NCI-H187 (cell line): ENCODE data around the gene RPEL1.
"Not testable (repeated sequence)": the region's sequence is repeated elsewhere in the genome, so short reads cannot be mapped to it uniquely, and the experiment has no call there.

Experiments
- DNase-seq, 2 experiments: peaks; one replicate each; lab custom pipeline; 2025; lab: John Stamatoyannopoulos, UW

Gene RPEL1

DNA sequence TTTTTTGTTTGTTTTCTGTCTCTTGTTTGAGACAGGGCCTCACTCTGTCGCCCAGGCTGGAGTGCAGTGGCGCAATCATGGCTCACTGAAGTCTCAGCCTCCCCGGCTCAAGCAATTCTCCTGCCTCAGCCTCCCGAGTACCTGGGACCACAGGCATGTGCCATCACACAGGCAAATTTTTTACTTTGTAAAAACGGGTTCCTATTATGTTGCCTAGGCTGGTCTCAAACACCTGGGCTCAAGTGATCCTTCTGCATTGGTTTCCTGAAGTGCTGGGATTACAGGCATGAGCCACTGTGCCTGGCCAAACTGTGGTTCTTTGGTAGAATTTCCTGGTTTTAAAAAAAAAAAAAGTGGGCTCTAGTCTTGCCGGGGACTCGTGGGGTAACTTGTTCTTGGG, at the start of gene RPEL1:
TSS of gene RPEL1 (plus strand) at position 301 of the 400 bp plus-strand sequence. CDS start 110 bp downstream, outside the sequence.
- DNase-seq, result not testable (repeated sequence)

DNA sequence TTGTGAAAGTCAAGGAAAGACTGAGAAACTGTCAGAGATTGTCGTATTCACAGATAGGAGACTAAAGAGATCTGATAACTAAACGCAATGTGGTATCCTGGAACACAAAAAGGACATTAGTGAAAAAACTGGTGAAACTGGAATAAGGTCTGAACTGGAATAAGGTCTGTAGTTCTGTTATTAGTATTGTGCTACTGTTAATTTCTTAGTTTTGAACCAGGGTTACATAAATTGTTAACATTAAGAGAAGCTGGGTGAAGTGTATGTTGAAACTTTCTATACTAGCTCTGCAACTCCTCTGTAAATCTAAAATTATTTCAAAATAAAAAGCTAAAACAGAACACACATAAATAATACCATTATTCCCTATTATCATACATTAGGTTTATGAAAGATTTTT, 49.2 kb upstream of the RPEL1 start:
- DNase-seq, result no peak

DNA sequence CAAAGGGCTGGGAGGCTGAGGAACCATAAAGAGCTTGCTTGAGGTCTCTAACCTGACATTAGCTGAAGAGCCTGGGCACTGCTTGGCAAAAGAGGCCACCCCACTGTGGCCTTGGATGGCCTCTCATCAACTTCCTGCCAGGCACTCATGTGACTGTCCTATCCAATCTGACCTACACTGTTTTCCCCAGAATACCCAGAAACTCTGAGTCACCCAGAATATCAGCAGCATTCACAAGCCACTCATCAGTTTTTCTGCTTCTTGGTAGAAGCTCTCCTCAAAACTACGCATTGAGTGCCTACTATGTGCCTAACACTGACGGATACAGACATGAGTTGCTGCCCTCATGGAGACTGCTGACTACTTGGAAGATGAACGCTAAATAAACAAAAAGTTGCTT, 48.5 kb upstream of the RPEL1 start:
- DNase-seq, result no peak

DNA sequence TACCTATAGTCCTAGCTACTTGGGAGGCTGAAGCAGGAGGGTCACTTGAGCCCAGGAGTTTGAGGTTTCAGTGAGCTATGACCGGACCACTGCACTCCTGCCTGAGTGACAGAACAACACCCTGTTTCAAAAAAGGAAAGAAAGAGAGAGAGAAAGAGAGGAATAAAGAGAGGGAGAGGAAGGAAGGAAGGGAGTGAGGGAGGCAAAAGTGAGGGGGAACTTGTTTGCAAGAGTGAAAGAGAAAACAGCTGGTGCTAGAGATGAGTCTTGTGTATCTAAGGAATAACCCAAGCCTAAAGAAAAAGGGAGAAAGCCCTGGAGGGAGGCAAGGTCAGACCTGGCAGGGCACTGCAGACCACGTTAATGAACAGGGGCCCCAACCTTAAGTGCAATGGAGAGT, 47.8 kb upstream of the RPEL1 start:
- no peak for DNase-seq

DNA sequence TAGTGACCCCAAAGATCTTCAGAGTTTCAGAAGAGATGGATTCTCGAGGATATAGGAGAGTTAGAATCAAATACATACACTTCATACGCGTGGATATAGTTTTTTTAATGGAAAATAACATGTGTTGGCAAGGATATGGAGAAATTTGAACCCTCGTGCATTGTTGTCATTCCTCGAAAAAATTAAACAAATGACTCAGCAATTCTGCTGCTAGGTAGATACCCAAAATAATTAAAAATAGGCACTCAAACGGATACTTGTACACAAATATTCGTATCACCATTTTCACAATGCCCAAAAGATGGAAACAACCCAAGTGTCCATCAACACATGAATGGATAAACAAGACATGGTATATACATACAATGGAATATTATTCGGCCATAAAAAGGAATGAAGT, 47.0 kb upstream of the RPEL1 start:
- DNase-seq, result no peak

DNA sequence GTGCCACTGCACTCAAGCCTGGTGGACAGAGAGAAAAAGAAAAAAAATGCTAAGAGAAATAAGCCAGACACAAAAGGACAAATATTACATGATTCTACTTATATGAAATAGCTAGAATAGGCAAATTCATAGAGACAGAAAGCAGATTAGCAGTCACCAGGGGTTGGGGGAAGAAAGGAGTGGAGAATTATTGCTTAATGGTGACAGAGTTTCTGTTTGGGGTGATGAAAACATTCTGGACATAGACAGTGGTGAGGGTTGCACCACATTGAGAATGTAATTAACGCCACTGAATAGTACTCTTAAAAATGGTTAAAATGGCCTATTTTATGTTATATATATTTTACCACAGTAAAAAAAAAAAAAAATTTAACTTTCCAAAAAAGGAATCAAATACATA, 46.2 kb upstream of the RPEL1 start:
- DNase-seq, result no peak

DNA sequence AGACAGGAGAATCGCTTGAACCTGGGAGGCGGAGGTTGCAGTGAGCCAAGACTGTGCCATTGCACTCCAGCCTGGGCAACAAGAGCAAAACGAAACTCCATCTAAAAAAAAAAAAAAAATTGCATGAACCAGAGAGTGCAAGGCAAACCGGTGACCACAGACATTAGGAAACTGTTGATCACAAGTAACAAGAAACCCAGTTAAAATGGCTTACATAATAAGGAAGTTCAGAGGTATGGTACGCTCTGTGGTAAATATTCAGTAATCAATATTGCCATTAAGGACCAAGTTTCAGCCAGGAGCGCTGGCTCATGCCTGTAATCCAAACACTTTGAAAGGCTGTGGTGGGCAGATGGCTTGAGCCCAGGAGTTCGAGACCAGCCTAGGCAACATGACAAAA, 43.4 kb upstream of the RPEL1 start:
- DNase-seq, result no peak

DNA sequence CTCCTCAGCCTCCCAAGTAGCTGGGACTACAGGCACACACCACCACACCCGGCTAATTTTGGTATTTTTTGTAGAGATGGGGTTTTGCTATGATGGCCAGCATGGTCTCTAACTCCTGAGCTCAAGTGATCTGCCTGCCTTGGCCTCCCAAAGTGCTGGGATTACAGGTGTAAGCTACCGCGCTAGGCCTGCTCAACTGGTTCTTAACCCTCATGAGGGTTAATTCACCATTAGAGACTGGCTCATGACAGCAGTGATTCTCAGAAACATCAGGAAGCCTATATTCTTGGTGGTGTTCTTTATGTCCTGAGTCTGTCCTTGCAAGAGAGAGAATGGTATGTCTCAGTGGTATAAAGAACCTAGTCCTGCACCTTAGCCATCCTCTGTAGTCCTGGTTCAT, 42.2 kb upstream of the RPEL1 start:
- DNase-seq, result no peak

DNA sequence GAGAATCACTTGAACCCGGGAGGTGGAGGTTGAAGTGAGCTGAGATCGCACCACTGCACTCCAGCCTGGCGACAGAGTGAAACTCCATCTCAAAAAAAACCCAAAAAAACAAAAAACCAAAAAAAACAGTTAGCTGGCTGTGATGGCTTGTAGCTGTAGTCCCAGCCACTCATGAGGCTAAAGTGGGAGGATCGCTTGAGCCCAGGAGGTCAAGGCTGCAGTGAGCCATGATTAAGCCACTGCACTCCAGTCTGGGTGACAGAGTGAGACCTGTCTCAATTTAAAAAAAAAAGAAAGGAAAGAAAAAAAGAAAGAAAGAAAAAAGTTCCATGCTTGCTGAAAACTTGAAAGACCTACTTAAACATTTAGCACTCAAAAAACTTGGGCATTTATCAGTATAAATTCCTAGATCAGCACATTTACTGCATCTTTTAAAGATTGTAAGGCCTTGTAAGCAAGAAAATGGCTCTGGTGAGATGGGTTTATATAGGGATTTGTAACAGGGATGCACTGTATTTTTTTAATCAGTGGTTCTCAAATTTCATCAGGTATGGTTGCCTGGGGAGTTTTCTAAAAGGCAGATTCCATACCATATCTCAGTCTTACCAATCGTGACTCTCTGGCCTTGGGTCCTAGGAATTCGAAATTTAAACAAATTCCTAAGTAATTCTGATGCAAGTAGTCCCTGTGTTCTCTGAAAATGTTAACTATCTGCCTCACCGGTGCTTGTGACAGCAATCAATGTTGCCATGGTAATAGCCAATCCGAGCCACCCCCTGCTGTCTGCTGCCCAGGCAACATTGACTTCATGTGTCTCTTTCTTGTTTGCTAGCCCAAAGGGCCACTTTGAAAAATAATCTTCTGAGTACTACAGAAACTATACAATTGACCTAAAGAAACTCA, 41.1 kb upstream of the RPEL1 start:
- DNase-seq, result no peak

DNA sequence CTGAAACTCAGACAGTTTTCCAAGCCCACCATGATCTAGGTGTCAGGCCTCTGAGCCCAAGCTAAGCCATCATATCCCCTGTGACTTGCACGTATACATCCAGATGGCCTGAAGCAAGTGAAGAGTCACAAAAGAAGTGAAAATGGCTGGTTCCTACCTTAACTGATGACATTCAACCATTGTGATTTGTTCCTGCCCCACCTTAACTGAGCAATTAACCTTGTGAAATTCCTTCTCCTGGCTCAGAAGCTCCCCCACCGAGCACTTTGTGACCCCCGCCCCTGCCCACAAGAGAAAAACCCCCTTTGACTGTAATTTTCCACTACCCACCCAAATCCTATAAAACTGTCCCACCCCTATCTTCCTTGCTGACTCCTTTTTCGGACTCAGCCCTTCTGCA, 40.3 kb upstream of the RPEL1 start:
- DNase-seq, result not testable (repeated sequence)

DNA sequence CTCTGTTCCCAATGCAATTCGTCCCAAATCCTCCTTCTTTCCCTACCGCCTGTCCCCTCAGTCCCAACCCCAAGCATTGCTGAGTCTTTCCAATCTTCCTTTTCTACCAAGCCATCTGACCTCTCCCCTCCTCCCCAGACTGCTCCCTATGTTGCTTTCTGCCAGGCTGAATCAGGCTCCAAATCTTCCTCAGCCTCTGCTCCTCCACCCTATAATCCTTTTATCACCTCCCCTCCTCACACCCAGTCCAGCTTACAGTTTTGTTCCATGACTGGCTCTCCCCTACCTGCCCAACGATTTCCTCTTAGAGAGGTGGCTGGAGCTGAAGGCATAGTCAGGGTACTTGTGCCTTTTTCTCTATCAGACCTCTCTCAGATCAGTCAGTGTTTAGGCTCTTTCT, 39.0 kb upstream of the RPEL1 start:
- not testable (repeated sequence) for DNase-seq

DNA sequence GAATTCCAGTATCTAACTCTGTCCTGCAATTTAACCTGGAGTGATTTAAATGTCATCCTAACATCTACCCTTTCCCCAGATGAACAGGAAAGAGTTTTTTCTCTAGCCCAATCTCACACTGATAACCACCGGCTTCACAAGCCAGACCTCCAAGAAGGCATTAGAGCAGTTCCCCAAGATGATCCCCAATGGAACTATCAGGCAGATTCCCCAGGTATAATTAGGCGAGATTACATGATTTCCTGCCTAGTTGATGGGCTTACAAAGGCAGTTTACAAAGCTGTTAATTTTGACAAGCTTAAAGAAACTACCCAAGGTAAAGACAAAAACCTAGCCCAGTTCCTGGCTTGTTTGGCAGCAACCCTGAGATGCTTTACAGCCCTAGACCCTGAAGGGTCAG, 38.5 kb upstream of the RPEL1 start:
- no peak for DNase-seq

DNA sequence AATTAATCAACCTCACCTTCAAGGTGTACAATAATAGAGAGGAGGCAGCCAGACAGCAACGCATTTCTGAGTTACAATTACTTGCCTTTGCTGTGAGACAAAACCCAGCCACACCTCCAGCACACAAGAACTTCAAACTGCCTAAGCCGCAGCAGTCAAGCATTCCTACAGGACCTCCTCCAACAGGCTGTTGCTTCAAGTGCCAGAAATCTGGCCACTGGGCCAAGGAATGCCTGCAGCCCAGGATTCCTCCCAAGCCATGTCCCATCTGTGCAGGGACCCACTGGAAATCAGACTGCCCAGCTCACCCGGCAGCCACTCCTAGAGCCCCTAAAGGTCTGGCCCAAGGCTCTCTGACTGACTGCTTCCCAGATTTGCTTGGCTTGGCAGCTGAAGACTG, 38.0 kb upstream of the RPEL1 start:
- DNase-seq, result not testable (repeated sequence)

DNA sequence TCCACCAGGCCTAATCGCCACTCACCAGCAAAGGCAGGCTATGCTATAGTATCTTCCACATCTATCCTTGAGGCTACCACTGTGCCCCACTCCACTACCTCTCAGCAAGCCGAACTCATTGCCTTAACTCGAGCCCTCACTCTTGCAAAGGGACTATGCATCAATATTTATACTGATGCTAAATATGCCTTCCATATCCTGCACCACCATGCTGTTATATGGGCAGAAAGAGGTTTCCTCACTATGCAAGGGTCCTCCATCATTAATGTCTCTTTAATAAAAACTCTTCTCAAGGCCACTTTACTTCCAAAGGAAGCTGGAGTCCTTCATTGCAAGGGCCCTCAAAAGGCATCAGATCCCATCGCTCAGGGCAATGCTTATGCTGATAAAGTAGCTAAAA, 35.4 kb upstream of the RPEL1 start:
- DNase-seq, result not testable (repeated sequence)

DNA sequence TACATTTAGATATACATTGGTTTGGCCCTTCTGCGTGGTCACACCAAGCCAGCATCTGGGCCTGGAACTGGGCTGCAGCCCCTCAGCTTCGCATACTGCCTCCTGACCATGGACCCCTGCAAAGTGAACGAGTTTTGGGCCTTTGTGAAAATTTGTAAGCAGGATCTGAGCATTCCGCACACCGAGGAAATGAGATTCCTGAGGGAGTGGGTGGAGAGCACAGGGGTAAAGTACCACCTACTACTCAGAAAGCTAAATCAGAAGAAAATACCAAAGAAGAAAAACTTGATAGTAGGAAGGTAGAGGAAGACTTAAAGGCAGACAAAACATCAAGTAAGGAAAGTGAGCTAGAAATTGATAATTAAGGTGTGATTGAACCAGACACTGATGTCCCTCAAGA, 30.1 kb upstream of the RPEL1 start:
- no peak for DNase-seq

DNA sequence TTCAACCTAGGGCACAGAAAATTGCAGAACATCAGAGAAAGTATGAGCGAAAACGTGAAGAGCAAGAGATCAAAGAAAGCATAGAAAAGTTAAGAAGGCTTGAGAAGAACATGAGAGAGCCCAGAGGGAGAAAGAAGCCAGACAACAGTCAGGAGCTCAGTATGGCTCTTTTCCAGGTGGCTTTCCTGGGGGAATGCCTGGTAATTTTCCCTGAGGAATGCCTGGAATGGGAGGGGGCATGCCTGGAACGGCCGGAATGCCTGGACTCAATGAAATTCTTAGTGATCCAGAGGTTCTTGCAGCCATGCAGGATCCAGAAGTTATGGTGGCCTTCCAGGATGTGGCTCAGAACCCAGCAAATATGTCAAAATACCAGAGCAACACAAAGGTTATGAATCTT, 29.3 kb upstream of the RPEL1 start:
- DNase-seq, result not testable (repeated sequence)

DNA sequence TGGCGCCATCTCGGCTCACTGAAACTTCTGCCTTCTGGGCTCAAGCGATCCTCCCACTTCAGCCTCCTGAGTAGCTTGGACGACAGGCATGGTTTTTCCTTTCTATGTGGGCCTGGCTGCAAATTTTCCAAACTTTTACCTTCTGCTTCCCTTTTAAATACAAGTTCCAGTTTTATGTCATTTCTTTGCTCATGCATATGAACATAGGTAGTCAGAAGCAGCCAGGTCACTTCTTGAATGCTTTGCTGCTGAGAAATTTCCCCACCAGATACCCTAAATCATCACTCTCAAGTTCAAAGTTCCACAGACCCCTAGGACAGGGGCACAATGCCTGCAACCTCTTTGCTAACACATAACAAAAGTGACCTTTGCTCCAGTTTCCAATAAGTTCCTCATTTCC, 21.6 kb upstream of the RPEL1 start:
- no peak for DNase-seq

DNA sequence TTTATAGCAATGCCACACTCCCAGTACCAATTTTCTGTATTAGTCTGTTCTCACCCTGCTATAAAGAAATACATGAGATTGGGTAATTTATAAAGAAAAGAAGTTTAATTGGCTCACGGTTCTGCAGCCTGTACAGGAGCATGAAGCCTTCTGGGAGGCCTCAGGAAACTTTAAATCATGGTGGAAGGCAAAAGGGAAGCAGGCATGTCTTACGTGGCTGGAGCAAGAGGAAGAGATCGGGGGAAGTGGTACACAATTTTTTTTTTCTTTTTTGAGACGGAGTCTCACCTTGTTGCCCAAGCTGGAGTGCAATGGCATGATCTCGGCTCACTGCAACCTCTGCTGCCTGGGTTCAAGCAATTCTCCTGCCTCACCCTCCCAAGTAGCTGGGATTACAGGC, 21.0 kb upstream of the RPEL1 start:
- not testable (repeated sequence) for DNase-seq

DNA sequence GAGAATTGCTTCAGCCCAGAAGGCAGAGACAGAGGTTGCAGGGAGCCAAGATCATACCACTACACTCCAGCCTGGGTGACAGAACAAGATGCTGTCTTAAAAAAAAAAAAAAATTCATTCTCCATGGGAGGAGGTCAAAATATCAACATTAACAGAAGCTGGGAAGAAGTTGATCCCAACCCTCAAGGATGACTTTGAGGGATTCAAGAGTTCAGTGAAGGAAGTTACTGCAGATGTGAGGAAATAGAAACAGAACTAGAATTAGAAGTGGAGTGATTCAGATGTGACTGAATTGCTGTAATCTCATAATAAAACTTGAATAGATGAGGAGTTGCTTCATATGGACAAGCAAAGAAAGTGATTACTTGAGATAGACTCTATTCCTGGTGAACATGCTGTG, 19.7 kb upstream of the RPEL1 start:
- DNase-seq, result no peak

DNA sequence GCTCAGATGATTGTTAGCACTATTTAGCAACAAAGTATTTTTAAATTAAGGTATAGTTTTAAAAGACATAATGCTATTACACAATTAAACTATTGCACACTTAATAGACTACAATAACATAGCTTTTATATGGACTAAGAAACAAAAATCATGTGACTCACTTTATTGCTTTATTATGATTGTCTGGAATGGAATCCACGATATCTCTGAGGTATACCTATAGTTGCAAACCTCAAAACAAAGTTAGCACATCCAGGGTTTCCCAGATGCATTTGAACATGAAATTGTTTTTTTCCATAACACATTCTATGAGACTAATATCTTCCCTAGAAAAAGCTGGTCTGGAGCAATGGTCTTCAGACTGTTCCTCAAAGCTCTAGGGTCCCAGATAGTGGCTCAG, 18.3 kb upstream of the RPEL1 start:
- no peak for DNase-seq

DNA sequence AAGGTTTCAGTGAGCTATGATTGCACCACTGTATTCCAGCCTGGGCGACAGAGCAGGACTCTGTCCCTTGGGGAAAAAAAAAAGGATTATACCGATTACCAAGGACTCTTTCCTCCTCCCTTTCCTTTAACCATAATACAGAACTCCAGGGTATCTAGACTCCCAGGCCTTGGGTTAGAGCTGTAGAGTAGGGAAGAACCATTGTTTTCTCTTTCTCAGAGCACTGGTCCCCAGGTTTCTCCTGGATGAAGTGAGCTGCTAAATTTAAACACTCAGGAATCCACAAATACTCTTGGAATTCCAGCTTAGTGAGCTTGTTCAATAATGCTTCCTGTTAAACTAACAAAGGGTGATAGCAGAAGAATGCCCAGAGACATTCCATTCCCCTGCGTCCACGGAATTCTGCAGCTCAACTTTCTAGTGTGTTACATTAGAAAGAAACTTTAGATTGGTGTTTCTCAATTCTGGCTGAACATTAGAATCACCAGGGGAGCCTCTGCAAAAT, 14.6 kb upstream of the RPEL1 start:
- DNase-seq, result no peak

DNA sequence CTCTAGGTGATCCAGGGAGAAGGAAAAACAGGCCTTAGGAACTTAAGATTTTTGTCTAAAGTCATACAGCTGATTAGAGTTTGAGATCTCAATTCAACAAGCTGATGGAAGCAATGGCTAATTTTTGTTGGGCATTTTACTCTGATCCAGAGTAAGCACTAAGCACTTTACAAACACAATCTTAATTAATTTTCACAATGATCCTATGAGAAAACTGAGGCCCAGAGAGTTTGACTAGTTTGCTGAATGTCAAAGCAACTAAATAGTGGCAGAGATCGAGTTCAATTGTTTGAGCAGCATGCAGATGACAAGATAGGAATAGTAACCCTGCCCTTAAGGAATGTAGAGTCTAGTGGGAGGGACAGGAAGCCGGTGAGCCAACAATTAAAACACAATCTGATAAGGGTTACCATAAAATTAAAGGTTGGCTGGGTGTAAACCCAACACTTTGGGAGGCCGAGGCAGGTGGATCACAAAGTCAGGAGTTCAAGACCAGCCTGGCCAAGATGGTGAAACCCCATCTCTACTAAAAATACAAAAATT, 13.5 kb upstream of the RPEL1 start:
- no peak for DNase-seq

DNA sequence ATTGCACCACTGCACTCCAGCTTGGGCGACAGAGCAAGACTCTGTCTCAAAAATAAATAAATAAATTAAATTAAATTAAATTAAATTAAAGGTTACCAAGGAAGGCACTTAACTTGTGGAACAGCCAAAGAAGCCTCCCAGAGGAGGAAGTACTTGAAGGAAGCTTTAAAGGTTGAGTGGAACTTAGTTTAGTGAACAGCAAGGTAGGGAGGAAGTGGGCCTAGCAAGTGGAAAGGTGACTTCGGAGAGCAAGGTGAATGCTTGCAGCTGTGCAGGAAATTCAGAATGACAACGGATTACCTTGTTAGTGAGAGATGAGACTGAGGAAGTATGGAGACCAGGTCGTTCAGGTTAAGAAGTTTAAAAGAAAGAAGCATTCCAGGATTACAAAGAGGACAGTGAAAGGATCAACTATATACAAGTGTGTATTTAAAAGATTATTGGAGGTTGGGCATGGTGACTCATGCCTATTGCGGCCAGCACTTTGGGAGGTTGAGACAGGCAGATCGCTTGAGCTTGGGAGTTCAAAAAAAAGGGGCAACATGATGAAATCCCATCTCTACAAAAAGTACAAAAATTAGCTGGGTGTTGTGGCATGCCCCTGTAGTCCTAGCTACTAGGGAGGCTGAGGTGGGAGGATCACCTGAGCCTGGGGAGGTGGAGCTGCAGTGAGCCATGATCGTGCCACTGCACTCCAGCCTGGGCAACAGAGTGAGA, 12.8 kb upstream of the RPEL1 start:
- no peak for DNase-seq
